DMS114 treated with DMSO at 0.1 percent for 48 hours (cell line): Measurements from ENCODE around the gene BCL2L12.
"Not testable (repeated sequence)": the region's sequence is repeated elsewhere in the genome, so short reads cannot be mapped to it uniquely, and the experiment has no call there.

Experiments
- DNase-seq: peaks from one replicate; lab custom pipeline; 2025; ENCODE audit not compliant: unreplicated experiment; lab: John Stamatoyannopoulos, UW

BCL2L12 gene

DNA sequence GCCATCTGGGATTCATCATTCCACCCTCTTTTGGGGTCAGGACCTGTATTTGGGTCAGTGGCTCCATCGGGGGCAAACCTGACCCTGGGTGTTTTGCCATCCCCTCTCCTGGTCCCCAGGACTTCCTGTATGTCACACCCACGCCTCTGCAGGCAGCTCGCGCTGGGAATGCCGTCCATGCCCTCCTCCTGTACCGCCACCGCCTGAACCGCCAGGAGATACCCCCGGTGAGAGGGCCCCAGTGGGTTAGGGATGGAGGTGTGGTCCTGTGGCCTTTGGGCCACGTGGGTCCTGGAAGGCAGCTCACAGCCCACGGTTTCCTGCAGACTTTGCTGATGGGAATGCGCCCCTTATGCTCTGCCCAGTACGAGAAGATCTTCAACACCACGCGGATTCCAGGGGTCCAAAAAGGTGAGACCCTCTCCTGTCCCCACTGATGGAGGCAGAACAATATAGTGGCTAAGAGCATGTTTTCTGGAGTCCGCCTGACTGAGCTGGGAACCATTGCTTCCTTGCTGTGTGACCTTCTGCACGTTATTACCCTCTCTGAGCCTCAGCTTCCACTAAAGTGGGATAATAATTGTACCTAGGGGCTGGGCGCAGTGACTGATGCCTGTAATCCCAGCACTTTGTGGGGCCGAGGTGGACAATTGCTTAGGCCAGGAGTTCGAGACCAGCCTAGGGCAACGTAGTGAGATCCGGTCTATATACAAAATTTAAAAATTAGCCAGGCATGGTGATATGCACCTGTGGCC, 39.3 kb downstream of the BCL2L12 start:
- DNase-seq, result no peak

DNA sequence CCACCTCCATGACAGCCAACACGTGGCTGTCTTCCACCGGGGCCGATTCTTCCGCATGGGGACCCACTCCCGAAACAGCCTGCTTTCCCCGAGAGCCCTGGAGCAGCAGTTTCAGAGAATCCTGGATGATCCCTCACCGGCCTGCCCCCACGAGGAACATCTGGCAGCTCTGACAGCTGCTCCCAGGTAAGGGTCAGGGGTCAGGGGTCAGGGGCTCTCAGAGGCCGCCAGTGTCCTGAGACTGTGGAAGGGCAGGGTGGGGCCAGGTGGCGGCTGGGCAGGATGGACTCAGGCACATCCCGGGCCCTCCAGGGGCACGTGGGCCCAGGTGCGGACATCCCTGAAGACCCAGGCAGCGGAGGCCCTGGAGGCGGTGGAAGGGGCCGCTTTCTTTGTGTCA, 40.2 kb downstream of the BCL2L12 start:
- DNase-seq, result no peak

DNA sequence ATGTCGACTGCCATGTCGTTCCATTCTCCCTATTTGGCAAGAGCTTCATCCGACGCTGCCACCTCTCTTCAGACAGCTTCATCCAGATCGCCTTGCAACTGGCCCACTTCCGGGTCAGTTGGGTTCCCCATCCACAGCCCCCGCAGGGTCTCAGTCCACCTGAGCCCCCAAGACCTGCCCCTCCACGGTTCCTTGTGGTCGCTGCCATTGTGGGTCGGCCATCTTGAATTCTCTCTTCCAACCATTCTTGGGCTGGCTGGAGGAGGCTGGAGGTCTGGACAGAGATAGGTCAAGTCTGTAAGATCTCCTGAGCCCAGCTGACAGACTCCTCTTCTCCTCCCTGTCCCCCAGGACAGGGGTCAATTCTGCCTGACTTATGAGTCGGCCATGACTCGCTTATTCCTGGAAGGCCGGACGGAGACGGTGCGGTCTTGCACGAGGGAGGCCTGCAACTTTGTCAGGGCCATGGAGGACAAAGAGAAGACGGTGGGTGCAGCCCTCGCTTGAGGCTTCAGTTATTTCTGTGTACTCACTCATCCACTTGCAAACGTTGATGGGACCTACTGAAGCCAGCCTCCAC, 44.7 kb downstream of the BCL2L12 start:
- DNase-seq, result no peak

DNA sequence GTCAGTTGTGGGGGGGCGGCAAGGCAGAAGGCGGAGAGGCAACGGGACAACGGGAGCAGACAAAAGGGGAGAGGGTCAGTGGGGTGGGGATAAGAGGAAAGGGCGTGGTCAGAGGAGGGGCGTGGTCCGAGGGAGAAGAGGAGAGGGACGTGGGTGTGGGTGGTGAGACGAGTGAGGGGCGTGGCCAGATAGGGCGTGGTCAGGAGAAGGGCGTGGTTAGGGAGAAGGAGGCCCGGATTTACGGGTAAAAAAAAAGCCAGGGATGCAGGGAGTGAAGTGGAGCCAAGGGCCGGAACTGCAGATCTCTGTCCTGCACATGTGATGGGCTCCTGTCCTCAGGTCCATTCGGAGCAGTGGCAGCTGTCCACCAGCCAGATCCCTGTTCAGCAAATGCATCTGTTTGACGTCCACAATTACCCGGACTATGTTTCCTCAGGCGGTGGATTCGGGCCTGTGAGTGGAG, 46.7 kb downstream of the BCL2L12 start:
- DNase-seq, result peak; percentile 65

DNA sequence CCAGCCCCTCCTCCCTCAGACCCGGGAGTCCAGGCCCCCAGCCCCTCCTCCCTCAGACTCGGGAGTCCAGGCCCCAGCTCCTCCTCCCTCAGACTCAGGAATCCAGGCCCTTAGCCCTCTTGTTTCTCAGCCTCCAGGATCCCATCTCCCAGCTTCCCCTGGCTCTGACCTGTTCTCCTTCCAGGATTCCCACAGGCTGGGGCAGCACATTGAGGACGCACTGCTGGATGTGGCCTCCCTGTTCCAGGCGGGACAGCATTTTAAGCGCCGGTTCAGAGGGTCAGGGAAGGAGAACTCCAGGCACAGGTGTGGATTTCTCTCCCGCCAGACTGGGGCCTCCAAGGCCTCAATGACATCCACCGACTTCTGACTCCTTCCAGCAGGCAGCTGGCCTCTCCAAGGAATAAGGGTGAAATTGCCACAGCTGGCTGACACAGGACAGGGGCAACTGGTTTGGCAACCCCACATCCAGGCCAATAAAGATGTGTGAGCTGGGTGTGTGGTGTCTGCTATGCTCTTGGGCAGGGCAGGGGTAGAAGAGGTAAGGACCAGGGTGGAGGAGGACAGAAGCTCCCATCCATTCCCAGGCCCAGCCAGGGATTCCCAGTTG, 47.6 kb downstream of the BCL2L12 start:
- no peak for DNase-seq

DNA sequence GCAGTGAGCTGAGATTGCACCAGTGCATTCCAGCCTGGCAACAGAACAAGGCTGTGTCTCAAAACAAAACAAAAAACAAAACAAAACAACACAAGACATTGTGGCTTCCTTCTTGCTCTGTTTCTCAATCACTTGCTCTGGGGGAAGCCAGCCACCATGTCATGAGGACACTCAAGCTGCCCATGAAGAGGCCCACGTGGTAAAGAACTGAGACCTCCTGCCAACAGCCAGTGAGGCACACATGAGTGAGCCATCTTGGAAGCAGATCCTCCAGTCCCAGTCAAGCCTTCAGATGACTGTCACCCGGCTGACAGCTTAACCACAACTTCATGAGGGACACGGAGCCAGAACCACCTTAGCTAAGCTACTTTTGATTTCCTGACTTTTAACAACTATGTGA, 50.4 kb downstream of the BCL2L12 start:
- no peak for DNase-seq

DNA sequence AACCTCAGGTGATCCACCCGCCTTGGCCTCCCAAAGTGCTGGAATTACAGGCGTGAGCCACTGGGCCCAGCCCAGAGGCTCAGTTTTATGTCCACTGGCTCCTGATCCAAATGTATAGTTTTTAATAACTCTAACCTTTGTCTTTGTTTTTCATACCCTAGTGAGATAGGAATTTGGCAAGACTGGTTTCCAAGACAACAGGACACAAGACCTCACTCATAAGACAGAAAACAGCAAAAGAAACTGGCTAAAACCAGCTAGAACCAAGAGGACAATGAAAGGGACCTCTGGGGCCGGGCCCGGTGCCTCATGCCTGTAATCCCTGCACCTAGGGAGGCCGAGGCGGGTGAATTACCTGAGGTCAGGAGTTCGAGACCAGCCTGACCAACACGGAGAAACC, 52.8 kb downstream of the BCL2L12 start:
- DNase-seq, result no peak

DNA sequence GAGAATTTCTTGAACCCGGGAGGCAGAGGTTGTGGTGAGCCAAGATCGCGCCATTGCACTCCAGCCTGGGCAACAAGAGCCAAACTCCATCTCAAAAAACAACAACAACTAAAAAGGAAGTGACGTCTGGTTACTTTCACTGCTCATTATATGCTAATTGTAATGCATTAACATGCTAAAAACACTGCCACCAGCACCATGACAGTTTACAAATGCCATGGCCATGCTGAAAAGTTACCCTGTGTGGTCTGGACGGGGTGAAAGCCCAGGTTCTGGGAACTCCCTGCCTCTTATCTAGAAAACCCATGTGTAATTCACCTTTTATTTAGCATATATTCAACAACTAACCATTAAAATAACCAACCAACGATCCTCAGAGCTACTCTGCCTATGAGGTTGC, 53.3 kb downstream of the BCL2L12 start:
- DNase-seq, result no peak

DNA sequence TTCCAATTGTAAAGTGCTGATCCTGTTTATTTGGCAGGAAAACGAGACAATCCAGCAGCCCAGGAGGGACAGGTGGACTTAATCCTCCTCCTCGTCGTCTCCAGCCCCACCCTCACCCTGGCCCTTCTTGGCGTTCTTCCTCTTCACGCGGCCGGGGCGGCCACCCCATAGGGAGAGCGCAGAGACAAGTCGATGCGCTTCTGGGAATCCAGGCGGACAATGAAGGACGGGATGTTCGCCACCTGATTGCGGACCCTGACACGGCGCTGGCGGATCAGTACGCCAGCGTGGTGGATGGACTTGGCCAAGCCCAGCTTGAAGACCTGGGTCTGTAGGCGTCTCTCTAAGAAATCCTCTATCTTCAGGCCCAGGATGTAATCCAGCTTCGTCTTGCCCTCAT, 53.7 kb downstream of the BCL2L12 start:
- not testable (repeated sequence) for DNase-seq
